Fibroblast of skin of left biceps (primary cell): Measurements from ENCODE around the gene COPS4.
"Not testable (repeated sequence)": the region's sequence is repeated elsewhere in the genome, so short reads cannot be mapped to it uniquely, and the experiment has no call there.

Experiments
- DNase-seq, 2 experiments: peaks; one replicate each; pipeline ENCODE4 v3.0.0-alpha.2; 2013; ENCODE audit warnings: low read depth in 2 of 2

The COPS4 gene

DNA sequence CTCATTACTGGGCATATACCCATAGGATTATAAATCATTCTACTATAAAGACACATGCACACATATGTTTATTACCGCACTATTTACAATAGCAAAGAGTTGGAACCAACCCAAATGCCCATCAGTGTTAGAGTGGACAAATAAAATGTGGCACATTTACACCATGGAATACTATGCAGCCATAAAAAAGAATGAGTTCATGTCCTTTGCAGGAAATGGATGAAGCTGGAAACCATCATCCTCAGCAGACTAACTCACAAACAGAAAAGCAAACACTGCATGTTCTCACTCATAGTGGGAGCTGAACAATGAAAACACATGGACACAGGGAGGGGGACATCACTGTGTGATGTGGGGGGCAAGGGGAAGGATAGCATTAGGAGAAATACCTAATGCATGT is 11.4 kb upstream of the COPS4 start:
- not testable (repeated sequence) for DNase-seq

DNA sequence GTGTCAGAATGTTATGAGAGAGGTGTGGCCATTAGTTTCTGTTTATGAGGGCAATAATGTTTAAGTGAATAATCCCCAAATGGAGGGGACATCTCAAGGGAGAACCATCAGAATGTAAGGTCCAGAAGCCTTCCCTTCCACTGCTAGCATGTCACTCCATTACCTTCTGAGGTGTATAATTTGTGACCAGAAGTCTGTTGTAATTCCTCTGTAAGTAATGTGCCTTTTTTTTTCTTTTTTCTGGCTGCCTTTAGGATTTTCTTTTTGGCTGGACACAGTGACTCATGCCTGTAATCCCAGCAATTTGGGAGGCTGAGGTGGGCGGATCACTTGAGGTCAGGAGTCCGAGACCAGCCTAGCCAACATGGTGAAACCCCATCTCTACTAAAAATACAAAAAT is 10.8 kb upstream of the COPS4 start:
- no peak for DNase-seq

DNA sequence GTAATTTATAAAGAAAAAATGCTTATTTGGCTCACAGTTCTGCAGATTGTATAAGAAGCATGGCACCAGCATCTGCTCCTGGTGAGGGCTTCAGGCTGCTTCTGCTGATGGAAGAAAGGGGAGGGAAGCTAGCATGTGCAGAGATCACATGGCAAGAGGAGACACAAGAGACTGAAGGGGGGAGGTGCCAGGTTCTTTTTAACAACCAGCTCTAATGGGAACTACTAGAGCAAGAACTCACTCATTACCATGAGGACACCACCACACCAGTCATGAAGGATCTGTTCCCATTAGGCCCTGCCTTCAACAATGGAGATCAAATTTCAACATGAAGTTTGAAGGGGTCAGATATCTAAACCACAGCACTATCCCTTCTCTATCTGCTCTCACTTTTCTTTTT is 9.4 kb upstream of the COPS4 start:
- no peak for DNase-seq

DNA sequence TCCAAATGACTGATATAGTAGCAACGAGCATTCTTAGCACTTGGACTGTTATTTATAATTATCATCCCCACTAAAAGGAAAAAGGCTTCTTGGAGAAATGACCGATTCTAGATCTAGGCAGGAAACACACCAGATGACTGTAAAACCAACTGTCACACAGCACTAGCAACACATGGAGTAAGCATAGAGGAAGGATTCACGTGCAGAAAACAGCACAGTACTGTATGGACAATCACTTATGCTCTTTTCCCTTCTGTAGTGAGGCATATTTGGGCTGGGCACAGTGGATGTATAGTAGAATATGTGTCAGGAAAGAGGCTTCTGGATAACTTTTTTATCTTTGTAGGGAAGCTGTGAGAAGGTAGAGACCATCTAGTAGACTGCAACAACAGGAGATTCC is 6.0 kb upstream of the COPS4 start:
- DNase-seq = no peak

GRCh38 chr4:83029688-83030087 is 5.3 kb upstream of the COPS4 start:
- DNase-seq = no peak

DNA sequence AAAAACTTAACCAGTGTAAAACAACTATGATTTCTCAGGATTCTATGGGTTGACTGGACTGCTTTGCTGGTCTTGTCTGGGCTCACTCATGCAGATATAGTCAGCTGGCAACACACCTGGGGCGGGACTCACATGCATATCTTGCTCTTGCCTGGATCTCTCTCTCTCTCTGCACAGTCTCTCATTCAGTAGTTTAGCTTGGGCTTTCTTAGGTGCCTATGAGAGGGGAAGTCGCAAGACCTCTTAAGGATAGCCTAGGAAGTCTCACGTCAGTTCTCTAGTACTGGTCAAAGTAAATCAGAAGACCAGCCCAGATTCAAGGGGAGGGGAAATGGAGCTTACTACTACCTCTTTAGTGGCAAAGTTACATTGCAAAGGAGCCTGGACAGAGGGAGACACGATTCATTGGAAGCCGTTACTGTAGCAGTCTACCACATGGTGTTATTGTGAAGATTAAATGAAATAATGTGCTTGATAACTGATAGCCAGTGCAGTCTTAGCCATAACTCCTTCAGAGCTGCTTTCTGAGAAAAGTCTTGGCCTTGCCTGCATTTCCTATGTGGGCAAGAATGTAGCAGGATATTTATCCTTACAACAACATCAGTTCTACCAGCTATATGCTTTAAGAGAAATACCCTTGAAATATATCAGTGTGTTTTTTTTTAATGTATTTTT is 2.1 kb downstream of the COPS4 start:
- DNase-seq = no peak

- DNase-seq = no peak
Observed at GRCh38 chr4:83040269-83040668, 5.3 kb downstream of the COPS4 start.

- DNase-seq = not testable (repeated sequence)
Observed at GRCh38 chr4:83043157-83043556, 8.2 kb downstream of the COPS4 start.

GRCh38 chr4:83043801-83044407 is 8.9 kb downstream of the COPS4 start:
- DNase-seq = no peak

DNA sequence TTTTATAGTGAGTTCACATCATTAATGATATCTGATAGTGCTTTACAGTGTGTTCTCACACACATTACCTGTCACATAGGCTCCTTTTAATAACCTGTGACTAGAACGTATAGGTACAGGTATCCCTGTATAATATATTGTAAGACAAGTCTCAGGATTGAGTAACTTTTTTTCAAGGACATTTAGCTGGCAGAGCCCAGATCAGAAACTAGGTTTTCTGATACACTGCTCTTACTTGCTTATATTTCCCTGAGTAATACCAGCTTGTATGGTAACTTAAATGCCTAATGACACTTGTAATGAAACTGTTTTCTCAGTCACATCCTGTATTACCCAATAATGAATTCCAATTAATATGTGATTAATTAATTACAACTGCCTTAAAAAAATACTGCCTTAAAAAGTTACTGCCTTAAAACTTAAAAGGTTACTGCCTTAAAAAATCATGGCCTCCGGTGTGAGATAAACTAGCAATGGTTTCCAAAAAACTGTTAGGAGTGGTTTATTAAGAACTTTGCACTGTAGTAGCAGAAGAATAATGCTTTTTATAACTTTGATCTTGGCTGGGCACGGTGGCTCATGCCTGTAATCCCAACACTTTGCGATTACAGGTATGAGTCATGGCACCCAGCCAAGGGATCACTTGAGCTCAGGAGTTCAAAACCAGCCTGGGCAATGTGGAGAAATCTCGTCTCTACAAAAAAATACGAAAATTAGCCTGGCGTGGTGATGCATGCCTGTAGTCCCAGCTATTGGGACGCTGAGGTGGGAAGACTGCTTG is 11.9 kb downstream of the COPS4 start:
- DNase-seq = no peak

GRCh38 chr4:83048781-83049180 is 13.8 kb downstream of the COPS4 start:
- not testable (repeated sequence) for DNase-seq

GRCh38 chr4:83054928-83055327 is 19.9 kb downstream of the COPS4 start:
- DNase-seq = no peak

DNA sequence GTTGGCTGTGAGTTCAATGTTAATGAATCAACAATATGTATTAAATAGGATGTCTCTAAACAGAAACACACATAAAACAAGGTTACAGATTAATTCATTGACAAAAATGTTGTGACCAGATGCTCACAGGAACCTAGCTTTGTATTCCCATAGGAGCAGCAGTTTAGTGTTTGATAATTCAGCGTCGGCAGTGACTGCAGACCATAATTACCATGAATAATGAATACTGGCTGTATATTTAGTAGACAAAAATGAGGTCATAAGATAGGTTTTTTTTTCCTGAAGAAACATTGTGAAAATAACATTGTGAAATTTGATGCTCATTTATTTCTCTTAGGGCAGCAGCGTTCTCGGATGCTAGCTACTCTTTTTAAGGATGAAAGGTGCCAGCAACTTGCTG is 27.8 kb downstream of the COPS4 start:
- peak in 1 of 2 experiments; percentile 18 for DNase-seq

DNA sequence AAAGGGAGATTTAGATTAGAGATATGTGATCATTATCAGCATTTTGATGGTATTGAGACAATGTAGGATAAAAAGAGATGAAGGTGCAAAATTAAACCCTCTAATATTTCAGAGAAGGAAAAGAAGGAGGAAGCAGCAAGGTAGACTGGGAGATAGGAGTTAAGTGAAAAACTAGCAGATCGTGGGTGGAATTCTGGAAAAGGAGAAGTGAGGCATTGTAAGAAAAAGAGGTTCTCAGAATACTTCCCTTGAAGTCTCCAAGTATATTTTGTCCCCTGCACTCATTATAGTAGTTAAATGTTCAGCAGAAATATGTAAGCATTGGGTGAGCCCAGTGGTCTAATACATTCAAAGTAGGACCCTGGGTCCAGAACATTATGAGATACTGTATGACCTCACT is 30.3 kb downstream of the COPS4 start:
- no peak for DNase-seq

DNA sequence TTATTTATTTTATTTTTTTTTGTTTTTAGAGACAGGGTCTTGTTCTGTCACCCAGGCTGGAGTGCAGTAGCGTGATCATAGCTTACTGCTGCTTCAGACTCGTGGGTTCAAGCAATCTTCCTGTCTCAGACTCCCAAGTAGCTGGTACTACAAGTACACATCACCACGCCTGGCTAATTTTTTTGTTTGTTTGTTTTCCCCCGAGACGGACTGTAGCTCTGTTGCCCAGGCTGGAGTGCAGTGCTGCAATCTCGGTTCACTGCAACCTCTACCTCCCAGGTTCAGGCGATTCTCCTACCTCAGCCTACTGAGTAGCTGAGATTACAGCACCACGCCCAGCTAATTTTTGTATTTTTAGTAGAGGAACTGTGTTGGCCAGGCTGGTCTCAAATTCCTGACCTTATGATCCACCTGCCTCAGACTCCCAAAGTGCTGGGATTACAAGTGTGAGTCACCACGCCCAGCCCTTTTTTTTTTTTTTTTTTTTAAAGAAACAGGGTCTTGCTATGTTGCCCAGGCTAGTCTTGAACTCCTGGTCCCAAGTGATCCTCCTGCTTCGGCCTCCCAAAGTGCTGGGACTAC is 32.2 kb downstream of the COPS4 start:
- DNase-seq = no peak

DNA sequence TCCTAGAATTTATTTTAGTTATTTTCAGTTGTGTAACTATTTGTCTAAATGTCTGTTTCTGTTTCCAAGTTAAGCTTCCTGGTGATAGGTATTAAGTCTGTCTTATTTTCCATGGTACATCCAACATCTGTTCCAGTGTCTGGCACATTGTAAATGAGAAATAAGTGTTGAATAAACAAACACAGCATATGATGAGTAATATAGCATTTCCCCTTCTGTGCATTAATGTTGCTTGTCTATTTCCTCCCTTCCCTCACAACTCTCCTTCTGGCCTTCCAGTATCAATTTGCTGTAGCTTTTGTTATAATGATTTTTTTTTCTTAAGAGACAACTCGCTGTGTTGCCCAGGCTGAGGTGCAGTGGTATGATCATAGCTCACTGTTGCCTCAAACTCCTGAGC is 36.1 kb downstream of the COPS4 start:
- DNase-seq = no peak

DNA sequence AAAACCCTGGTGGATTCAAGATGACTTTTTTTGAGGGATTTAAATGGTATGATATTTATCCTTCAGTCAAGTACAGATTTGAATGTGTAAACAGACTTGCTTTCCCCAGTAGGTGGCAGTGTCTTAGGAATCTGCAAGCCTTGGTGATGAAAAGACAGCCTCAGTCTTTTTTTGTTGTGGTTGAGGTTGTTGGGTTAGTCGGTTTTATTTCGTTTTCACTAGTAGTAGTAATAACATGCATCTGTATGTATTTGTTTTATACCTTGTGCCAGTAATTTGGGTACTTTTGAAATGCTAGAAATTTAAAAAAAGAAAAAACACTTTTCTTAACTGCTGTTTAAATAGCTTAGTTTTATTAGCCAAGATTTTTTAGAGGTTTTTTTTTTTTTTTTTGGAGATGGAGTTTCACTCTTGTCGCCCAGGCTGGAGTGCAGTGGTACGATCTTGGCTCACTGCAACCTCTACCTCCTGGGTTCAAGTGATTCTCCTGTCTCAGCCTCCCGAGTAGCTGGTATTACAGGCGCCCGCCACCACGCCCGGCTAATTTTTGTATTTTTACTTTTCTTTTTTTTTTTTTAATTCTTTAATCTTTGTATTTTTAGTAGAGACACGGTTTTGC is 39.2 kb downstream of the COPS4 start:
- DNase-seq = peak; percentile 49

DNA sequence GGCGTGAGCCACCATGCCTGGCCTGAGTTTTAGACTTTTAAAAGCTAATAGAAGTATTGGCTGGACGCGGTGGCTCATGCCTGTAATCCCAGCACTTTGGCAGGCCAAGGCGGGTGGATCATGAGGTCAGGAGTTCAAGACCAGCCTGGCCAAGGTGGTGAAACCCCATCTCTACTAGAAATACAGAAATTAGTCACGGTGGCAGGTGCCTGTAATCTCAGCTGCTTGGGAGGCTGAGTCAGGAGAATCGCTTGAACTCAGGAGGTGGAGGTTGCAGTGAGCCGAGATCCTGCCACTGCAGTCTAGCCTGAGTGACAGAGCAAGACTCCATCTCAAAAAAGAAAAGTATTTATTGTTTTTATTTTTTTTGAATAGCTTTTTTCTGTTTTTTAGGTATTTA is 39.8 kb downstream of the COPS4 start:
- not testable (repeated sequence) for DNase-seq

GRCh38 chr4:83075311-83076095 is 40.5 kb downstream of the COPS4 start:
- DNase-seq = peak; percentile 59 to 61

DNA sequence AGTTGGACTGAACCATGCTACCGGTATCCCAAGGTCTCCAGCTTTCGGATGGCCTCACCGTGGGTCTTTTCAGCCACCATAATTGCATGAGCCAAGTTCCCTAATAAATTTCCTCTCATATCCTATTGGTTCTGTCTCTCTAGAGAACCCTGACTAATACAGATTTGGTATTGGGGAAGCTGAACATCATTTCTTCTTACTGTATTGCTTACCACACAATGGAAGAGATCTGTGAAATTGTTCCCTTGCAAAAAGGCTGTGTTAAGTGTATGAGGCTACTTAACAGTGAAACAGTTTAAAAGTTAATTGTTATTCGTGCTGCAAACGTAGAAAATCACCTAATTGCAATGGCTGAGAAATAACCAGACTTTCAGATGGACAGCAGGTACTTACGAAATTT is 45.6 kb downstream of the COPS4 start:
- DNase-seq = no peak

- DNase-seq = no peak
Observed at GRCh38 chr4:83082777-83083176, 47.8 kb downstream of the COPS4 start.
